T-helper 2 cell (primary cell): ENCODE results near the gene KDM8.
"Not testable (repeated sequence)": the region's sequence is repeated elsewhere in the genome, so short reads cannot be mapped to it uniquely, and the experiment has no call there.

Experiments used
- DNase-seq, 5 experiments: peaks; one replicate each; pipeline versions ENCODE4 v3.0.0 to v3.0.0-alpha.2; 2012 to 2022

The KDM8 gene

GRCh38 chr16:27191352-27191924, 11.9 kb upstream of the KDM8 start:
- DNase-seq = no peak

- DNase-seq = no peak
Observed at GRCh38 chr16:27193300-27193990, 9.9 kb upstream of the KDM8 start.

GRCh38 chr16:27195076-27195741, 8.1 kb upstream of the KDM8 start:
- no peak for DNase-seq

GRCh38 chr16:27195941-27196595, 7.3 kb upstream of the KDM8 start:
- DNase-seq = peak in 3 of 5 experiments; percentile 30 to 70 (median 66)

- no peak for DNase-seq
Observed at GRCh38 chr16:27197004-27197403, 6.3 kb upstream of the KDM8 start.

- no peak for DNase-seq
Observed at GRCh38 chr16:27198451-27199234, 4.7 kb upstream of the KDM8 start.

GRCh38 chr16:27199235-27199586, 4.1 kb upstream of the KDM8 start:
- no peak for DNase-seq

- DNase-seq = peak in 2 of 5 experiments; percentile 38 to 90
Observed at GRCh38 chr16:27199736-27200135, 3.6 kb upstream of the KDM8 start.

GRCh38 chr16:27200914-27201313, 2.4 kb upstream of the KDM8 start:
- DNase-seq = not testable (repeated sequence)

- peak in 4 of 5 experiments; percentile 72 to 96 (median 86) for DNase-seq
Observed at GRCh38 chr16:27202923-27203506, 311 bp upstream of the KDM8 start.

GRCh38 chr16:27204312-27204915, 1.1 kb downstream of the KDM8 start:
- DNase-seq = no peak

GRCh38 chr16:27205423-27206065, 2.2 kb downstream of the KDM8 start:
- no peak for DNase-seq

- not testable (repeated sequence) for DNase-seq
Observed at GRCh38 chr16:27207121-27207520, 3.8 kb downstream of the KDM8 start.

- DNase-seq = no peak
Observed at GRCh38 chr16:27208081-27208680, 4.9 kb downstream of the KDM8 start.

GRCh38 chr16:27208796-27209195, 5.5 kb downstream of the KDM8 start:
- DNase-seq = no peak

- DNase-seq = no peak
Observed at GRCh38 chr16:27209591-27209990, 6.3 kb downstream of the KDM8 start.

GRCh38 chr16:27210174-27210573, 6.8 kb downstream of the KDM8 start:
- DNase-seq = no peak

- DNase-seq = no peak
Observed at GRCh38 chr16:27211026-27211425, 7.7 kb downstream of the KDM8 start.

- no peak for DNase-seq
Observed at GRCh38 chr16:27214084-27214961, 11.0 kb downstream of the KDM8 start.

- no peak for DNase-seq
Observed at GRCh38 chr16:27215660-27216059, 12.3 kb downstream of the KDM8 start.
